Measurements from ENCODE around the gene SHKBP1.
"Not testable (repeated sequence)": the region's sequence is repeated elsewhere in the genome, so short reads cannot be mapped to it uniquely, and the experiment has no call there.

The SHKBP1 gene

GRCh38 chr19:40619333-40620160 is 42.9 kb downstream of the SHKBP1 start:
- no peak for DNase-seq

- no peak for DNase-seq
Observed at GRCh38 chr19:40620161-40620485, 43.5 kb downstream of the SHKBP1 start.

GRCh38 chr19:40621283-40621682 is 44.6 kb downstream of the SHKBP1 start:
- DNase-seq, result no peak

GRCh38 chr19:40621966-40622772 is 45.5 kb downstream of the SHKBP1 start:
- no peak for DNase-seq

GRCh38 chr19:40622773-40623075 is 46.1 kb downstream of the SHKBP1 start:
- no peak for DNase-seq

GRCh38 chr19:40623403-40624251 is 47.0 kb downstream of the SHKBP1 start:
- DNase-seq, result no peak

- not testable (repeated sequence) for DNase-seq
Observed at GRCh38 chr19:40624369-40625153, 47.9 kb downstream of the SHKBP1 start.

- no peak for DNase-seq
Observed at GRCh38 chr19:40625406-40626120, 48.9 kb downstream of the SHKBP1 start.

GRCh38 chr19:40626918-40627317 is 50.2 kb downstream of the SHKBP1 start:
- DNase-seq, result no peak

- no peak for DNase-seq
Observed at GRCh38 chr19:40627486-40628279, 51.0 kb downstream of the SHKBP1 start.

- DNase-seq, result no peak
Observed at GRCh38 chr19:40629346-40629745, 52.7 kb downstream of the SHKBP1 start.

GRCh38 chr19:40630571-40631160 is 54.0 kb downstream of the SHKBP1 start:
- no peak for DNase-seq

- DNase-seq, result no peak
Observed at GRCh38 chr19:40632311-40633036, 55.8 kb downstream of the SHKBP1 start.

GRCh38 chr19:40633207-40633606 is 56.5 kb downstream of the SHKBP1 start:
- DNase-seq, result no peak

- DNase-seq, result no peak
Observed at GRCh38 chr19:40638327-40638726, 61.7 kb downstream of the SHKBP1 start.

GRCh38 chr19:40639638-40639982 is 62.9 kb downstream of the SHKBP1 start:
- DNase-seq, result no peak

- DNase-seq, result no peak
Observed at GRCh38 chr19:40640744-40641143, 64.1 kb downstream of the SHKBP1 start.

All from effector CD8-positive, alpha-beta T cell (primary cell).